Cardiac muscle cell (in vitro differentiated cells and primary cell): ENCODE data around the gene PARN. TPM values are rescaled to one million over a fixed set of nuclear protein-coding genes. Genes with fewer than 3 reads are reported as not detected.

Experiments used
- DNase-seq, 2 donors: peaks; one replicate each; pipeline versions ENCODE4 v3.0.0 to v3.0.0-alpha.2; 2010 to 2017; ENCODE audit warnings: low read depth in 1 of 2, low spot score in 1 of 2
- H3K27ac ChIP-seq: fragments of 200-600 bp; sonication (generic); 2 replicates; pipeline ENCODE4 v1.5.1; 2016
- H3K27me3 ChIP-seq: fragments of 200-600 bp; sonication (generic); 2 replicates; pipeline ENCODE4 v1.6.0; 2016; ENCODE audit warnings: control low read depth
- H3K36me3 ChIP-seq: fragments of 200-600 bp; sonication (generic); 2 replicates; pipeline ENCODE4 v1.5.1; 2016; ENCODE audit warnings: control low read depth
- H3K4me1 ChIP-seq: fragments of 200-600 bp; sonication (generic); 2 replicates; pipeline ENCODE4 v1.8.1; 2017; ENCODE audit warnings: low read depth, mild to moderate bottlenecking, mixed run types
- H3K4me3 ChIP-seq: fragments of 200-600 bp; sonication (generic); 2 replicates; pipeline ENCODE4 v1.5.1; 2016; ENCODE audit warnings: mild to moderate bottlenecking
- H3K9me3 ChIP-seq: fragments of 200-600 bp; sonication (generic); 2 replicates; pipeline ENCODE4 v1.5.1; 2017; ENCODE audit warnings: low read depth, mild to moderate bottlenecking, control low read depth
- CTCF ChIP-seq: IDR thresholded peaks from 2 replicates; pipeline ENCODE4 v1.5.1; 2012; ENCODE audit warnings: low read depth, mild to moderate bottlenecking, low read length
- polyA plus RNA-seq: library from polyadenylated mRNA; unstranded; fragments of >200 nt; fragmentation: Nextera tagmentation; extraction: Ambion mirVana; gene quantifications from 2 replicates; pipeline ENCODE4 v1.2.1, GENCODE V29; 2016
- total RNA-seq: library from RNA; depleted of rRNA; stranded (reverse); fragments of >200 nt; gene quantifications from 2 replicates; pipeline ENCODE4 v1.2.3, GENCODE V29; 2016

Gene PARN
- total and polyA plus RNA-seq, 2 experiments from 2014 or later = 22.4 to 36.3 TPM

GRCh38 chr16:14611660-14612059, 18.4 kb downstream of the PARN start:
- no peak for DNase-seq

GRCh38 chr16:14609716-14610115, 20.3 kb downstream of the PARN start:
- Histone ChIP-seq H3K9me3 (no peaks in the 10 kb centered on the region), H3K27me3 (no peaks in the 10 kb centered on the region), H3K27ac (no peak overlapping the region), H3K36me3 (peaks cover 51% of the 10 kb centered on the region), H3K4me3 (no peak overlapping the region), H3K4me1 (no peaks in the 10 kb centered on the region)
- no peak for TF ChIP-seq CTCF
- DNase-seq = no peak

More at GRCh38 chr16:14611660-14612059, 18.4 kb downstream of the PARN start:
- H3K27me3 ChIP-seq = no peaks in the 10 kb centered on the region
- peaks cover 47% of the 10 kb centered on the region for H3K36me3 ChIP-seq
- no peak overlapping the region for H3K27ac ChIP-seq
- H3K4me3 ChIP-seq = no peak overlapping the region
- H3K9me3 ChIP-seq = no peaks in the 10 kb centered on the region
- no peak for TF ChIP-seq CTCF
- H3K4me1 ChIP-seq = no peaks in the 10 kb centered on the region

- H3K9me3 ChIP-seq = no peaks in the 10 kb centered on the region
- TF ChIP-seq CTCF = no peak
- H3K4me3 ChIP-seq = no peak overlapping the region
- H3K36me3 ChIP-seq = peaks cover 56% of the 10 kb centered on the region
- H3K4me1 ChIP-seq = no peaks in the 10 kb centered on the region
- H3K27ac ChIP-seq = no peak overlapping the region
- DNase-seq = no peak
- H3K27me3 ChIP-seq = no peaks in the 10 kb centered on the region
Measured at GRCh38 chr16:14608604-14609003, 21.5 kb downstream of the PARN start.

- no peak overlapping the region for H3K27ac ChIP-seq
- no peak overlapping the region for H3K4me3 ChIP-seq
- no peak for TF ChIP-seq CTCF
- no peaks in the 10 kb centered on the region for H3K9me3 ChIP-seq
- no peaks in the 10 kb centered on the region for H3K4me1 ChIP-seq
- H3K27me3 ChIP-seq = no peaks in the 10 kb centered on the region
- H3K36me3 ChIP-seq = peaks cover 59% of the 10 kb centered on the region
- no peak for DNase-seq
Measured at GRCh38 chr16:14608111-14608566, 21.9 kb downstream of the PARN start.

GRCh38 chr16:14606102-14606501, 24.0 kb downstream of the PARN start:
- H3K27ac ChIP-seq = no peak overlapping the region
- no peak for TF ChIP-seq CTCF
- peaks cover 54% of the 10 kb centered on the region for H3K36me3 ChIP-seq
- DNase-seq = no peak
- H3K4me3 ChIP-seq = no peak overlapping the region
- H3K4me1 ChIP-seq = no peaks in the 10 kb centered on the region
- H3K27me3 ChIP-seq = no peaks in the 10 kb centered on the region
- H3K9me3 ChIP-seq = no peaks in the 10 kb centered on the region

- TF ChIP-seq CTCF = no peak
- Histone ChIP-seq H3K27ac (no peak overlapping the region), H3K36me3 (peaks cover 40% of the 10 kb centered on the region), H3K4me1 (no peaks in the 10 kb centered on the region), H3K9me3 (no peaks in the 10 kb centered on the region), H3K4me3 (no peak overlapping the region), H3K27me3 (no peaks in the 10 kb centered on the region)
- DNase-seq = no peak
Measured at GRCh38 chr16:14602443-14602963, 27.6 kb downstream of the PARN start.
